ENCODE measurements around the gene NUP62.
"Not testable (repeated sequence)": the region's sequence is repeated elsewhere in the genome, so short reads cannot be mapped to it uniquely, and the experiment has no call there.

Gene NUP62

GRCh38 chr19:49924881-49925210 lies 4.5 kb downstream of the NUP62 start:
- DNase-seq: not testable (repeated sequence)

- DNase-seq: no peak
Observed at GRCh38 chr19:49924004-49924880, 5.1 kb downstream of the NUP62 start.

GRCh38 chr19:49923055-49924003 lies 6.0 kb downstream of the NUP62 start:
- no peak for DNase-seq

- no peak for DNase-seq
Observed at GRCh38 chr19:49921871-49922795, 7.2 kb downstream of the NUP62 start.

- peak in 1 of 2 experiments; percentile 9 for DNase-seq
Observed at GRCh38 chr19:49920624-49921363, 8.5 kb downstream of the NUP62 start.

GRCh38 chr19:49918089-49918488 lies 11.2 kb downstream of the NUP62 start:
- DNase-seq: no peak

GRCh38 chr19:49916839-49917733 lies 12.2 kb downstream of the NUP62 start:
- DNase-seq: no peak

- DNase-seq: no peak
Observed at GRCh38 chr19:49915271-49915670, 14.0 kb downstream of the NUP62 start.

- no peak for DNase-seq
Observed at GRCh38 chr19:49913720-49914119, 15.6 kb downstream of the NUP62 start.

- no peak for DNase-seq
Observed at GRCh38 chr19:49912965-49913685, 16.2 kb downstream of the NUP62 start.

- no peak for DNase-seq
Observed at GRCh38 chr19:49911381-49912145, 17.7 kb downstream of the NUP62 start.

- no peak for DNase-seq
Observed at GRCh38 chr19:49910179-49910578, 19.1 kb downstream of the NUP62 start.

GRCh38 chr19:49908480-49909420 lies 20.6 kb downstream of the NUP62 start:
- DNase-seq: no peak

- DNase-seq: no peak
Observed at GRCh38 chr19:49907745-49908446, 21.4 kb downstream of the NUP62 start.

- DNase-seq: no peak
Observed at GRCh38 chr19:49906879-49907564, 22.3 kb downstream of the NUP62 start.

- DNase-seq: no peak
Observed at GRCh38 chr19:49904136-49904535, 25.2 kb downstream of the NUP62 start.
